Gastroesophageal sphincter (tissue), 3 donors: ENCODE measurements around the gene NEK9.

Source experiments
- CTCF ChIP-seq, 4 experiments: fragments of 200-600 bp in 2 of 4; fragments of 450-650 bp in 2 of 4; sonication (generic) in 1 of 4; IDR thresholded peaks; one replicate each; pipeline ENCODE4 v1.5.1; 2017 to 2019; ENCODE audit warnings: antibody characterized with exemption in 4 of 4, mild to moderate bottlenecking in 2 of 4, moderate library complexity in 2 of 4
- EP300 ChIP-seq: sonication (generic); formaldehyde crosslinking; IDR thresholded peaks from one replicate; pipeline ENCODE4 v1.6.1; 2017; ENCODE audit warnings: antibody characterized with exemption, mild to moderate bottlenecking
- POLR2A ChIP-seq, 2 donors: fragments of 450-650 bp; IDR thresholded peaks; one replicate each; pipeline ENCODE4 v1.6.1; 2017; ENCODE audit warnings: antibody characterized with exemption in 2 of 2, mild to moderate bottlenecking in 2 of 2, moderate library complexity in 1 of 2
- POLR2AphosphoS5 ChIP-seq: sonication (generic); formaldehyde crosslinking; IDR thresholded peaks from one replicate; pipeline ENCODE4 v1.6.1; 2017; ENCODE audit warnings: antibody characterized with exemption

GRCh38 chr14:75158843-75159614 lies 32.2 kb upstream of the NEK9 start:
- TF ChIP-seq CTCF (IDR thresholded peaks at IDR 0.05) (no peak), EP300 (no peak), POLR2A (IDR thresholded peaks at IDR 0.05) (no peak), POLR2AphosphoS5 (no peak)
